Activated naive CD4-positive, alpha-beta T cell treated with anti-CD3 and anti-CD28 coated beads, Interleukin-2, amount 10 ng/mL, durations not matched to agents 5 hours and 36 hours (primary cell): ENCODE results near the gene OSGEP. TPM values are rescaled to one million over a fixed set of nuclear protein-coding genes. Genes with fewer than 3 reads are reported as not detected.

ENCODE experiments used
- total RNA-seq, 2 experiments: library from RNA; stranded (reverse); gene quantifications; one replicate each; pipeline ENCODE4 v1.2.3, GENCODE V29; 2021

OSGEP gene
- total RNA-seq: 10 to 100 TPM; 48.0 to 49.1 TPM

DNA sequence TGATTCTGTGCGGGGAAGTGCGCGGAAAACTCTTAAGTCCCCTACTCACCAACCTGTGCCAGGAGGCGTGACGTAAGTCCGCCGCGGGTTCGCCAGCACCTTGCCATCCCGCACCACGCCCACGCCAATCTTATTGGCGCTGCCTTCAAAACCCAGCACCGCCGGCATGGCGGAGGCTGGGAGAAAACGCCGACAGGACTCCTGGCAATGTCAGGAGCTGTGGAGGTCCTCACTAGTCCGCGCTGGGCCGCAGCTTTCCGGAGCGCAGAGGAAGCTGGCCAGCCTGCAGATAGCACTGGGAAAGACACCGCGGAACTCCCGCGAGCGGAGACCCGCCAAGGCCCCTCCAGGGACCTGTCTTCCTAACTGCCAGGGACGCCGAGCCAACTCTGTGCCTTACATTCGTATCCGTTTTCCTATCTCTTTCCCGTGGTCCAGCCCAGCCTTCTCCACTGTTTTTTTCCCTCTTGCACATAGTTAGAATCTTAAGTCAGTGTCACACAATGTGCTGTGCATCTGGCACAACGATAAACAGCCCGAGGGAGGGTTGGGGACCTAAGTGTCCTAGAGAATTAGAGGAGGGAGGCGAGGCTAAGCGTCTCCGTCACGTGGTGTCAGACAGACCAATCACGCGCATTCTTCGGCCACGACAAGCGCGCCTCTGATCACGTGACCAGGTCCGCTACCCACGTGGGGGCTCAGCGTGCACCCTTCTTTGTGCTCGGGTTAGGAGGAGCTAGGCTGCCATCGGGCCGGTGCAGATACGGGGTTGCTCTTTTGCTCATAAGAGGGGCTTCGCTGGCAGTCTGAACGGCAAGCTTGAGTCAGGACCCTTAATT is at the start of gene OSGEP, which contains the start of gene APEX1:
Gene OSGEP (minus strand): TSS at position 297 of the 839 bp plus-strand sequence. CDS start 129 bp downstream, at position 168.
Gene APEX1 (plus strand): TSS at position 711 of the 839 bp plus-strand sequence. CDS start 420 bp downstream, outside the sequence.

DNA sequence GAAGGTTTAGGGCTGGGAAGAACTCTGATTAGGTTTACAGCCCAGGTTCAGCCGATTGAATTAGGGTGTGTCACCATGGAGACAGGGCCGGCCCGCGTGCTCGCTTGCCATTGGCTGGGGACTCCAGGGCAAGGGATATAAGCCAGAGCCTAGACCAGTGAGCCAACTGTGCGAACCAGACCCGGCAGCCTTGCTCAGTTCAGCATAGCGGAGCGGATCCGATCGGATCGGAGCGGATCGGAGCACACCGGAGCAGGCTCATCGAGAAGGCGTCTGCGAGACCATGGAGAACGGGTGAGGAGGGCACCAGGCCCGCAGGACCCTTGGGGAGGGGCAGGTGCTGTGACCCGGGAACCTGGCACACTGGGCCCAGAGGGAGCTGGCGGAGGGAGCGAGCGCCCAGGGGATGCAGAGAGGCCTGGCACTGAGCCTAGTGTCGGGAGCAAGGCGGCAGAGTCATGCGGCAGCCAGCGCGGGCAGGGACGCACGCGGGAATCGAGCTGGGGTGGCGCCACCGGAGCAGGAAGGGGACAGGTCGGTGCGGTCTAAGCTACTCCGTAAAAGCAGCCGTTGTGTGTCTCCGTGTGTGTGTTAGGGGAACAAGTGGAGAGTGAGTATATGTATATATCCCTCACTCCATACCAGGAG is 14.8 kb upstream of the OSGEP start, which contains the start of gene PNP:
Gene PNP (plus strand): TSS at position 165 of the 648 bp plus-strand sequence. CDS start 119 bp downstream, at position 284.

DNA sequence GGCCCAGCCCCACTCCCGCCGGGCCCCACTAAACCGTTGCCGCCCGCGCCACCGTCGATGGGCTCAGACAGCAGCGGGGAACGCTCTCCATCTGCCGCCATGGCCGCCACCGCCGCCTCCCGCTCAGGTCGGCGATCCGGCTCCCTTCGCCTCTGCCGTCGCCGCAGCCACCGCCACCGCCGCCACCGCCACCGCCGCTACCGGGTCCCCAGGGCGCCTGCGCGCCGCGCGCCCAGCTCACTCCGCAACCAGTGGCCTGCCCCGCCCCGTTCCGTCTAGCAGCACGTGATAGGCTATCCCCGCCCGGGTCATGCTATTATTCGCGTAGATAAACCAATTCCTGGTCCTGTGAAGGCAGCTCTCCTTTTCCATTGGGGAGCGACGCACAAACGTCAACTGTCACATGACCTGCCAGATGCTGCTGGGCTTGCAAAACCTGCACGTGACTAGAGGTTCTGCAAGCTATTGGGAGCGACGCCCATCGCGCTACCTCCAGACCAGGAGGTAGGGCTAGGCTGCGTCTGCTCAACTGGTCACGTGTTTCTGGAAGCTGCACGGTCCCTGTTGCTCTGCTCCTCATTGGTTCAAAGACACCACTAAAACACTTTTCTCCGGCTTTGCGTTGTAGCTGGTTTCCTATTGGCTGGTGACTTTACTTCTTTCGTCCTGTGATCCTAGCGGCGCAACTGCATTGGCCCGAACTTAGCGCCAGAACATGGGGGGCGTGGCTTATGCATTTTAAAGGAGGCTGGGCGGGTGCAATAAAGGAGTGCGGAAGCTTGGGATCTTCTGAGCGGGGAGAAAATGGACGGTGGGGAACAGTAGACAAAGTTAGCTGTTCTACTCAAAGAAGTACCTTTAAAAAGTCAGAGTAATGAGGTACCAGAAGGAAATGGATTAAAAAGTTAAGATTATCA is 6.9 kb upstream of the OSGEP start, which contains the start of gene PIP4P1:
Gene PIP4P1 (minus strand): TSS at position 210 of the 917 bp plus-strand sequence. CDS start 109 bp downstream, at position 101.

DNA sequence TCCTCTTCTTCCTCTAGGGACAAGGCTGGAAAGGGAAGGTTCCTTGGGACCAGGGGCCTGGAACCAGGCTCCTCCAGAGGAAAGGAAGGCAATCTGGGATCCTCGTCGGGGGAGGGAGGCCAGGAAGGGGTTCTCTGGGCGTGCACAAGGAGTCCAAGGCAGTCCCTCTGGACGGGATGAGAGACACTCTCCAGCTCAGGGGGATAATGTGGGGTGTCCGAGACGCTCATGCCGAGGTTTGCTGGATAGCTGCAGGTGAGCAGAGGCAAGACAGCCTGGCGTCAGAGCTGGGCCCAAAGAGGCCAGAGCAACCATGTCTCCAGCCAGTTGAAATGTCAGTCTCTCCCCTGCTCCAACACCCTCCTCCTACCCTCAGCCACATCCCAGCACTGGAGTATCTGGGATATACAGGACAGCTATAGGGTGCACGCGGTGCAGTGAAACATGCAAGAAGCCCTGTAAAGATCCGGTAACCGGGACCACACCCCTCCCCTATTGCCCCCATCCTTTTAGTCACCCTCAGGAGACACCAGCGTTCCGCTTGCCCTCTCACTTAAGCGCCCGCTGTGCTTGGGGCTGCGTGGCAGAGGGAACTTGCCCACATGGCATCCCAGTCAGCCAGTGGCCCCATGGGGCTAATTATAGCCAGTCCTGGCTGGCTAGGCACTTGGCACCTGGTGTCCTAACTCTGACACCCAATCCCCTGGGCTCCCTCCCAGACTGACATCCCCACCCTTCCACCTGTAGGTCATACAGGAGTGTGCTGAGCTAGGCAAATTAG is 18.8 kb downstream of the OSGEP start, which contains the start of gene KLHL33:
Gene KLHL33 (minus strand): TSS at position 585 of the 781 bp plus-strand sequence. CDS start 355 bp downstream, at position 230.

DNA sequence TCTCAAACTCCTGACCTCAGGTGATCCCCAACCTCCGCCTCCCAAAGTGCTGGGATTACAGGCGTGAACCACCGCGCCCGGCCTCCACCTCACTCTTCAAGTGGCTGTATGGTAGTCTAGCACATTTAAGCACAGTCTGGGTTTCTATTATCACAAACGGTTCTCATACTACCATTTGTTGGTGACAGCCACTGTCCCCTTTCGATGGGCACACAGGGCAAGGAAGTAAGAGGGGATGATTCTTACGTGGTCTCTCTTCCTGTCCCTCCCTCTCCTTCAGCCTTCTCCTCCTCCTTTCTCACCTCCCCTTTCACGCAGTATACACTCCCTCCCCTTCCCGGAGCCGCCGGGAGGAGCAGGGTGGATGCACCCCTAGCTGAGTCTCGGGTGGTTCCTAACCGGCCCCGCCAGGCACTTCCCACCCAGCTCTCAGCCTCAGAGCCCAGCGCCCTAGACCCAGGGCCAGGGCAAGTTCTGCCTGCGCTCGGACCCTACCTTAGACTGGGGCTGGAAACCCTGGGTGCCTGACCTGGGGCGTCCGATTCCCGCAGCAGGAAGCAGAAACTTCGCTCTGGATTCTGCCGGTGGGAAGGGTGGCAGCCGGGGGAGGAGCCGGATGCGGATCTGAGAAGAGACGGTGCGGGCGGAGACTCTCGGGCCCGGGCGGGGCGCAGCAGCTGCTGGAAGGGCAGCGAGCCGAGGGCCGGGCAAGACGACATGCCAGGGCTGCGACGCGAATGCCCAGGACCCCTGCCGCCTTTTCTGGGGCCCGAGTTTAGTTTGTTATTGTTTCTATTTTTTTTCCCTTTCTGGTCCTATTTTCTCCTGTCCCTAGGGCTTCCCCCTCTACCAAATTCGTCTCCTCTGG is 41.5 kb downstream of the OSGEP start, which contains the start of gene TEP1:
Gene TEP1 (minus strand): TSS at position 626 of the 868 bp plus-strand sequence. CDS start 5,062 bp downstream, outside the sequence.

Other genes with a start within 250 kb of the OSGEP start
- gene OR11H6, start 231.1 kb downstream of the OSGEP start, total RNA-seq: not detected
- gene OR11H7, start 225.8 kb downstream of the OSGEP start, total RNA-seq: not detected
- not detected for gene OR11H4, start 215.5 kb downstream of the OSGEP start, total RNA-seq
- 10 to 100 TPM; 17.5 to 22.1 TPM for gene TTC5, start 148.9 kb downstream of the OSGEP start, total RNA-seq
- 10 to 100 TPM; 36.0 to 37.0 TPM for gene CCNB1IP1, start 121.5 kb downstream of the OSGEP start, total RNA-seq
- 10 to 100 TPM; 25.1 to 25.2 TPM for gene PARP2, start 111.2 kb downstream of the OSGEP start, total RNA-seq
- 10 to 100 TPM; 44.5 to 48.1 TPM for gene TEP1, start 41.3 kb downstream of the OSGEP start, total RNA-seq
- under 1 TPM; 0.13 to 0.19 TPM for gene KLHL33, start 18.6 kb downstream of the OSGEP start, total RNA-seq
- gene APEX1, start 414 bp upstream of the OSGEP start, total RNA-seq: 100 to 1,000 TPM; 162 to 164 TPM
- 10 to 100 TPM; 39.0 to 41.9 TPM for gene PIP4P1, start 6.6 kb upstream of the OSGEP start, total RNA-seq
- 100 to 1,000 TPM; 144 to 153 TPM for gene PNP, start 14.6 kb upstream of the OSGEP start, total RNA-seq
- gene RNASE10, start 50.7 kb upstream of the OSGEP start, total RNA-seq: under 1 TPM; 0.18 to 0.53 TPM
- not detected for gene RNASE9, start 106.2 kb upstream of the OSGEP start, total RNA-seq
- not detected for gene RNASE11, start 133.2 kb upstream of the OSGEP start, total RNA-seq
- gene RNASE12, start 136.6 kb upstream of the OSGEP start, total RNA-seq: not detected
- gene OR6S1, start 186.9 kb upstream of the OSGEP start, total RNA-seq: not detected
- under 1 TPM; 0.41 to 0.45 TPM for gene RNASE4, start 229.7 kb upstream of the OSGEP start, total RNA-seq
- 1 to 10 TPM; 1.2 TPM for gene ANG, start 234.0 kb upstream of the OSGEP start, total RNA-seq